Transverse colon (tissue), 3 donors: ENCODE results near the gene BPIFB1.

ENCODE experiments used
- POLR2A ChIP-seq: fragments of 450-650 bp; IDR thresholded peaks from one replicate; pipeline ENCODE4 v1.6.1; 2016; ENCODE audit warnings: antibody characterized with exemption, mild to moderate bottlenecking, moderate library complexity
- POLR2AphosphoS5 ChIP-seq, 3 donors: sonication (generic); formaldehyde crosslinking; IDR thresholded peaks; one replicate each; pipeline ENCODE4 v1.6.1; 2016; ENCODE audit warnings: antibody characterized with exemption in 3 of 3

DNA sequence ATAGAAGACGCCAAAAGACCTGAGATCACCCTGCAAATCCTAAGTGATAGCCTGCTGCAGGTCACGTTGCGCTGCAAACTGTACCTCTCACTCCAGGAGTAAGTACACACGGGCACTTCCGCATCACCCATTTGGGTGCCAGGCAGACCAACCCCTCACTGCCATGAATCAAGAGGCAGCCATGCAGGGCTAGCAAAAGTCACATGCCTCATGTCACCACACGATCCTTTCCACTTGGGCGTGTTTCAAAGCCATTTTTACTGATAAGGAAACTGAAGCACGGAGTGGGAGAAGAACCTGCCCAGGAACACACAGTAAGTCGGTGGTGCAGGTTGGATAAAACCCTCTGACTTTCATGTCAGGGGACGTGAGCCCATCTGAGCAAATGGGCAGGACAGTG, 37.0 kb downstream of the BPIFB1 start:
- TF ChIP-seq POLR2A (no peak), POLR2AphosphoS5 (IDR thresholded peaks at IDR 0.05) (no peak)
